GM19240 (cell line): ENCODE data around the gene OTX2.

ENCODE experiments used
- DNase-seq: peaks from one replicate; pipeline ENCODE4 v3.0.0; 2011; ENCODE audit warnings: low spot score; ENCODE audit not compliant: insufficient read length

OTX2 gene

DNA sequence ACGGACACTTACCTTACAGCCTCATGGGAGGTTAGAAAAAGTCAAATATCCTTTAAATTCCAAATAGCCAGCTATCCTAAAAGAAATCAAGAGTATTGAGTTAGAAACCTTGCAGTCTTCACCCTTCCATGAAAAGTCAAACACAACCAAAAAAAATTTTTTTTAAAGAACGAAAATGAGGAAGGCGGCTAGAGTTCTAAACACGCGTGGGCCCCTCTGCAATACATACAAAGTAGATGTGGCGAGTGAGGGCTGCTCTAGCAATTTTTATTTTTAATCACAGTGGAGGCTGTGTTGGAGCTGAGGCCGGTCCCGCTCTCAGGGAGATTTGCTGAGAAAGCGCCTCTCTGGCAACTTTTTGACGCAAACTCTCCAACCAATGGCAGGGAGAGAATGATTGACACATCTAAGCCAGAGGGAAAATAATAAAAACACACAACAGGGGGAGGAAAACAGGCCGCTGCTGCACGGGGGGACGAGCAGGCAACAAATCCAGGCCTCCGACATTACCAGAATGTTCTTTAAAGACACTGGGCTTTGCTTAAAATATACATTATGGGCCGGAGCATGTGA lies at the start of gene OTX2:
TSS of gene OTX2 (minus strand) at position 333 of the 573 bp plus-strand sequence. CDS start 5,023 bp downstream, outside the sequence.
- DNase-seq = no peak

DNA sequence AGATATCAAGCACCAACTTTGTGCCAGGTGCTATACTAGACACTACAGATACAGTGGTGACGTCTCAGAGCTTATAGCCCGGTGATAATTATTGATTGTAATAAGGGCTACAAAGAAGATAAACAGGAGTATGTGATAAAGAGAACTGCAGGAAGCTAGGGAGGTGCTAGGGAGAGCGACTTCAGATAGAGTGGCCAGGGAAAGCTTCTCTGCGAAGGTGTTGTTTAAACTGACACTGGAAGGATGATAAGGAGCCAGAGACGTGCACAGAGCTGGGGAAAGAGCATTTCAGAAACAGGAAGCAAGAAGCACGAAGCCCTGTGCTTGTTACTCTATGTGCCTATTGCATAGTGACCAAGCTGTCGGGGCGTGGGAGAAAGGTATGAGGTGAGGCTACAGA lies 48.1 kb upstream of the OTX2 start:
- DNase-seq = no peak

DNA sequence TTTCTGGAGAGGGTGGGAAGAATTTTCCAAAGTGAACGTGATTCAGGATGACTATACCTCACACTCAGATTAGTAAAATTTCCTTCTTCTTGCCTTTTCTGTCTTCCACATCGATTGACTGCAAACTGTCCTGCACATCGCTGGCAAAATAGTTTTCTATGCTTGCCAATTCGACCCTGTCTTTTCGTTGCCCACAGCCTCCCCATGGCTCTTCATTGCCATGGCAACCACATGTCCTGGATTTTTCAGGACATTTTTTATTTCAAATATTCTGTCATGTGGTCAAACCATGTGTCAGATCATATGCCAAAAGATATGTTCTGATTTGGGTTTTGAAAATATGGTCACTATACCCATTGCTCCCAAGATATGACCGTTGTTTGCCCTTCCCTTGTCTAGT lies 46.9 kb upstream of the OTX2 start:
- DNase-seq = no peak

DNA sequence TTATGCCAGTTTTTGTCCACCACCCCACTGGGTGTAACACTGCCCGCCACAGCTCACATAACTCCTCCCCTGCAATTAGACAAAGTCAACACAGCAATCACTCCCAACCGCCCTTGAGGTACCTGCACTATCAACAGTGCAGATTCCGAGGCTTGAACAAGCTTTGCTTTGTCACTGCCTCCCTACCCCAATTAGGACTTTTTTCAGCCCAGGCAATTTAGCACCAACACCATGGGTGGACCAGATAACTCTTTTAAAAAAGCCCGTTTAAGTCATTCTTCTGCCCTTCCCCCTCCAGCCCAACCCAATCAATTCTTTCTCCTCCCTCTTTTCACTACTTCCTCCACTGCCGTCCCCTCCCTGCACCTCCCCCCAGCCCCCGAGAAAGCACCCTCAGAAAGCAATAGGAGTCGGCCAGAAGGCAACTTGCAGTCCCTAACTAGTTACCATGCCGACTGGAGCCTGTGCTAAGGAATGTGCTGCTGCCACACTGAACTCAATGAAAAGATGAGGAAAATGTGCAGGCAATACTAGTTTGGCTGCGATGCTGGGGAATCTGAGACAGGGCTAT lies 45.7 kb upstream of the OTX2 start:
- DNase-seq = no peak

DNA sequence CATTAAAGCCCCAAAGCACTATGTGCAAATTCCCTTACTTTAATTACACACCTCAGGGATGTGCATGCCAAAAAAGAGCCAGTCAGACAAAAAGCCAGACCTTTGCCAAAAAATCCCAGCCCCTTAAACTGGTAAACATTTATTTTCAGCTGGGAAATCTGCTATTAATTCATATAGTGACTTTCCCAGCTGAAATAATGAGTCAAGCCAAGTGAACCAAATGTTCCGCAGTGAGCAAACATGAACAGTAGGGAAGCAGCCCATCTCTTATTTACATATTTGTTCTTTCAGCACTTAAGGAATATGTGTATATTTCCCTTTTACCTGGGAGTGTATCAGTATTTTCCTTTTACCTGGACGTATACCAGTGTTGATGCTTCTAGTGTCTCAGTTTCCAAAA lies 44.0 kb upstream of the OTX2 start:
- DNase-seq = no peak

DNA sequence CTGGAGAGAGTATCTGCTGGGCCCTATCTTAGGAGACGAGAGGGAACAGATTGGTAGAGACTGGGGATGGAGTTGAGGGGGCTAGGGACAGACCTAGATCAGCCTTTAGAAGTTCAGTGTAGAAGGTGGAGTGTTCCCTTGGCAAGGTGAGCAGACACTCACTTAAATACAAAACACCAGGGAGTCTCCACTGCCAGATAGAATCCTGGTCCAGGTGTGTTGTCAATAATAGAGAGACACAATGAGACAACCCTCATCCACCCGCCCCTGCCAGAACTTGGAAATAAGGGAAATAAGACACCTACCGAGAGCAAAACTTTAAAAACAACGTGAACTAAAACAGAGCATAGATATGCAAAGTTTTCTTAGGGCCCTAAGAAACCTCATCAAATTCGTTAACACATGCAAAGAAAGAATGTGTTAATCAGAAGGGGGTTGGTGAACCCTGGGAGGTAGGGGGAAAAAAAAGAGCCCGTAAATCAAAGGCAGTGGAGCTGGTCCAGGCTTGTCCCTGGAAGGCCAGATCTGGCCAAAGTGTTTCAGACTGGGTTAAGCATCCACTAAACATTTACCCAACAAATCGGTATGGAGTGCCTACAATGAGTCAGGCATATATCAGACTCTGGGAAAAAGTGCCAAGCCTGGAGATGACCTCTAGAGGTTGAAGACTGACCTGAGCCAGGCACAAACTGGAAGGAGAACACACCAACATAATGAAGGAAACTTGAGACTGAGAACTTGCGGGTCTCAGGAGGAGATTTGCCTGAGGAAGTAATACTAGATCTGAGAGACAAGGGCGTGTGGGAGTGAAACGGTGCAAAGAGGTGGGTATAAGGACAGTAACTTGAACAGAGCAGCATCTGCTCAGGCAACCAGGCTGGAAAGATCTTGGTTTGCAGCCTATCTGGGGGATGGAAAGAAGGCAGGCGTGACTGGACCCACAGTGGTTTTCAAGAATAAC lies 37.0 kb upstream of the OTX2 start:
- no peak for DNase-seq

DNA sequence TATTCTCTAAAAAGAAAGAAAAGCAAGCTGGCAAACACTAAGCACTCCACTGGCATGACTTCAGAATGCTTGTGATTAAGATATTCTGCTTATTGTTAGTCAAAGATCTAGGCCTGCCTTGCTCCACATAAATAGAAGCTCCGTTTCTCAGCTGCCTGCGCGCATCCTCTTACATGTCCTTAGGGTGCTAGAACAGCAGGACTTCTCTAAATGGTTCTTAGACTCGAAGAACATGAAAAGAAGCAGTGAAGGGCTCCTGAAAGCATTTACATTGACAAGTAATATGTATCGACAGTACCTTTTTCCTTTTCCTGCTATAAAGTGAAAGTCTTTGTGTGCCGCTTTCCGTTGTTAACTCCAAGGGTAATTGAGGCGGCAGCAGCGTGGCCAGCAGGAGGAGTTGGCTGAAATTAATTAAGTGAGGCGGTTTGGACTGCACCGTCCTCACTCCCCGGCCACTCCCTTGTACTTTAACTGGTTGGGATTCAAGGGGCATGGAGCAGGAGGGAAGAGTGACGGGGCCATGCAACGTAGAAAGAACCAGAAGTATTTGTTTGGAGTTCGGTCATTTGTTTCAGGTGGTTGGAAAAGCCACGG lies 34.2 kb upstream of the OTX2 start:
- no peak for DNase-seq

DNA sequence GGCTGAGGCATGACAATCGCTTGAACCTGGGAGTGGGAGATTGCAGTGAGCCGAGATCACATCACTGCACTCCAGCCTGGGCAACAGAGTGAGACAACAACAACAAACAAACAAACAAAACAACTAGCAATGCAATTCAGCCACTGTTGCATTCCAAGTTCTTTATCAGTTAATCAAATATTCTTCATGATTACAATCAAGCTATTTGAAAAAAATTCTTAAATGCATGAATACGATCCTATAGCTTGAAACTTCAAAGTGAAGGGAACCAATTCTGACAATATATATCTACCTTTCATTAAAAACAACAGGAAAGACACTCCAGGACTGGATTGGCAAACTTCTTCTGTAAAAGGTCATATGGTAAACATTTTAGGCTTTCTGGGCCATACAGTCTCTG lies 31.3 kb upstream of the OTX2 start:
- no peak for DNase-seq

DNA sequence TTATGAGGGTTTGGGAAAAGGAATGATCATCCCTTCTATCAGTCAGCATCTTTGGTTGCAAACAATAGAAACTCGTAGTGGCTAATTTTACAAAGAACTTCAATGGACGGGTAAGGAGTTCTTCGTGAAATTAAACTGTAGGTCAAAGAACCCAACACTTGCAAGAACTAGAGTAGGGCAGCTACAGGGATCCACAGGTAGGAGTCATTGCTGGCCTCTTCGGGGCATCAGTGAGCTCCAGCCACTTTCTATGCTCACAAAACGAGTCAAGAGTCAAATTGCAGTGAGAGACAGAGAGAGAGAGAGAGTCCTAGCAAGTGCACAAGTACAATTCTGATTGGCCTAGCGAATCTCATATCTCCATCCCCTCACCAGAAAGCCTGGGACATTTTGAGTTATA lies 29.9 kb upstream of the OTX2 start:
- DNase-seq = no peak

DNA sequence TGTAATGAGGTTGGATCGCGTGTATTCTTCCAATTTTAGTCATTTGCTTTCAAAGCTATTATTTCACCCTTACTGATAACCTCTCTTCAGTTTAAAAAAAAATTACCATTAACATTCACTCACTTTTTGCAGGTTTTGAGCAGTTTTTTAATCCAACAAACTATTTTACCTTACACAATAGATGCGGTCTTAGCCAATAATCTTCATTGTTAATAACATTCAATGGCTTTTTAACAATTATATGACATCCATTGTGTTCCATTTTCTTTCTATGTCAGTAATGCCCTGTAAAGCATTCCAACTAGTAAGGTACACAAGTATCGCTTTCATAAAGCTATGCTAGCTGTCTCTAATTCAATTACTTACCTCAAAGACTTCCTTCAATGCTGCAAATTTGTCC lies 18.9 kb upstream of the OTX2 start:
- no peak for DNase-seq

DNA sequence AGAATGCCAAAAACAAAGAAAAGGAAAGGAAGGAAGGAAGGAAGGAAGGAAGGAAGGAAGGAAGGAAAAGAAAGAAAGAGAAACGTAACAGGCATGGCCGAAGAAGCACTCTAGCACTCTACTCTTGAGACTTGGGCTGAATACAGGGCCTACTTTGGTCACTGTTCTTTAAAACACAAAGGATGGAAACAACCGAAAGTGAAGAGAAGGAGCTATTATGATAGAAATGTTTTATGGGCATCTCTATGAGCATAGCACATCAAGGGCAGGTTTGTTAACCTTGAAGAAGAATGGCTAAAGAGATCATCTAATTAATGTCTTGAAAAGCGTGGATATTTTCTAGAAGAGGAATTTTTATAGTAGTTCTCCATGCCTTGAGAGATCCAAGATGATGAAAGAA lies 15.9 kb upstream of the OTX2 start:
- no peak for DNase-seq

DNA sequence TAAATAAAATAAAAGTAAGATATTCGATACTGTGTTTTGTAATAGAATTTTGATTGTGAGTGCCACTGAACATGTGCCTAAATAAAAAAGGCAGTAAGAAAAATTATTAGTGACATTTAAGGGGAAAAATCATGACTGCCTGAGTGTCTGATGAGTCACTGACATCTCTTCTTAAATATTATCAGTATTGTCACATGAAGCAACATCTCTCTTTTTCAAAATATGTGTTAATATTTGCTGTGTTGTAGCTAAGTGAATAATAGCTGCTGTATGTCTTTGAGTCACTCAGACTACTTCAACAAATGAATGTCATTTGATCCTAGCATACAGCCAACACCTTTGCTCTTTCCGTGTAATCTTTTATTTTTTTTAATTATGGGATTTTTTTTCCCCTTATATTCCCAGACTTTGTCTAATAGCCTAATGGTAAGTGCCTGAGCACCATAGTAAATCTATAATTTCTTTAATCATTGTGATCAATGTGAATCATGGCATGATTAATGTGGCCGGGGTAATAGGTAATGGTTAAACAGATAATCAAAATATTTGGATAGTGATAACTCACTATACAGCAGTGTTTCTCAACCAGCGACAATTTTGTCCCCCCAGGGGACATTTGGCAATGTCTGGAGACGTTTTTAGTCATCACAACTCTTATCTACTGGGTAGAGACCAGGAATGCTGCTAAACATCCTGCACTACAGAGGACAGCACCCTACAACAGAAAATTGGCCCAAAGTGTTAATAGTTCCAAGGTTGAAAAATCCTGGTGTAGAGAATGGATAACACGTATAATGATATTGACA lies 11.7 kb upstream of the OTX2 start:
- no peak for DNase-seq

DNA sequence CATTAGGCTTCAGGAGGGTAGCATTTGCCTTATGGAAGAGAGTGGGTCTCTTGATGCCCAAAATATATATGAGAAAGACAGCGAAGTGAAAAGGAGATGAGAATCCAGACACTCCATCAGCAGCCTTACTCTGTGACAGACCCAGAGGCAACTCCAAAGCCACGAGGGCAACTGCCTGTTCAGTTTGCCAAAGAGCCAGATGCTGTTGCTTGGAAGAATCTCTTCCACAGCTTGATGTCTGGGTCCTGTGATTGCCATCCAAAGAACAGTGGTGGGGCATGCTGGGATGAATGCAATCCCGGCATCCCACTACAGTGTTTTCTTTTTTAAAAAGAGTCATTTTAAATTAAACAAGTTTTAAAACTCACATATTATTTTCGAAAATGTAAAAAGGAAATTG lies 10.9 kb upstream of the OTX2 start:
- DNase-seq = no peak

DNA sequence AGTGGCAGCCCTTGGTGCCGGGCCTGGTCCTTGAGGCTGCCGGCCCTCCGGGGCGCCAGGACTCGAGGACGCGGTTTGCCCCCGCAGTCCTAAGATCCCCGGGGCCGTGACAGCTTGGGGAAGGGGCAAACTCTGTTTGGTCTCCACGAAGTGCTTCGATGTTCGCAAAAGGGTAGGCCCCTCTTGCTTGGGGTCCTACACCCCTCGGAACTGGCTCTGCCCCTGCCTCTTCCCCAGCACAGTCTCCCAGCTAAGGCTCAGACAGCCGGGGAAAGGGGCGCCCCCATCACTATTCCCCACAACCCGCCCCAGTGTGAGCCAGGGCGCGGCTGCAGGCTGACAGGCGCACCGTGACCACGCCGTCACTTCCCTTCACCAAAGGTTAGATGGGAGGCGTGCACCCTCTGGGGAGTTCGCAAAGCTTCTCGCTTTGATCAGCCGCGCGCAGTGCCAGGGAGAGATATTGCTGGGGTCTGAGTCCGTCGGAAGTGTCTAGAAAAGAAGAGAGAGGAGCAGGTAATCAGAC lies 7.2 kb upstream of the OTX2 start:
- no peak for DNase-seq

DNA sequence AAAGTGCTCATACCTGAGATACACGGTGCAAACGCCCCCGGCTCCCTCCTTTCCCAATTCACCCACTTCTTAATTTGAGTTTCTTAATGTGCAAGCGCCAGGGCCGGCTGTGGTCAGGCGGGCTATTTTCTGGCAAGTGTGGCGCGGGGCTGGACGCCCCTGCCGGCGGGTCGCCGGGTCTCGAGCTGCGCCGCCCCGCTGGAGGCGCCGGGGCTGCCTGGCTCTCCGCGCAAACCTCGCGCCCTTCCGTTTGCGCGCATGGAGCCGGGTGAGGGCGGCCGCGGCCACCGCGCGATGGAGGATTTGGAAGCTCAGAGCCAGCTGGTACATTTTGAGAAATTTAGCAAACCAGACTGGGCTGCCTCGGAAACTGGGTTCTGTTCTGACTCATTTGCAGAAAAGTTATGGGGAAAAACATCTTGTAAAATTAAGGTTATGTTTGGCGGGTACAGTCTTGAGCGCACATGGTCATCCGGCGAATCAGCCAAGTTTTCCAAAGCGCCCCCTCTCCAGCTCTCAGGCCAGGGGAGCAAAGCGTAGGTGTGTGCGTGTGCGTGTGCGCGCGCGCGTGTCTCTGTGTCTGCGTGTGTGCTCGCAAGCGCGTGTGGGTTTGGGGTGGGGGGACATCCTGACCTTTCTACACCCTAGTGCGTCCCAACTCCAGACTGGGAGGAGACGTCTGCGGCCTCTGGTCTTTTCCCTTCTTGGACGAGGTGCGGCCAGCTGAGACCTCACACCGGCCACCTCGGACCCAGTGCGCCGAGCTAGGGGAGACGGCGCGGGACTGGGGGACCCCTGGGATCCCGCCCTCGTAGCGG lies 6.5 kb upstream of the OTX2 start:
- no peak for DNase-seq

DNA sequence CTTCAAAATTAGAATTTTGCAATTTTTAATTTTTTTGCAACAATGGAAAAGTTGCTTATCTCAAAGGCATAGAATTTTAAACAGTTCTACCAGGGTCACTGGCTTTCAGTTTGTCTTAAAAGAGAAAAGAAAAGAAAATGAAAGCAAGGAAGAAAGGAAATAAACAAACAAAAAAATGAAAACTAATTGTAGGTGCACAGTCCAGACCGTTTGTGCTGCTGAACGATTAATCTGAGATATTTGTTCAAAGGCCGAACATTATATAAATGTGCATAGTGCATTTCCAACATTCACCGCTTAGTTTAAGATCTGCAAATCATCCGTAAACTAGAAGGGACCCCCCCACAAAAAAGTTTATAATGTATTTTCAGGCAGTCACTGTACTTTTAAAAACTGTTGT lies 5.5 kb upstream of the OTX2 start:
- no peak for DNase-seq

DNA sequence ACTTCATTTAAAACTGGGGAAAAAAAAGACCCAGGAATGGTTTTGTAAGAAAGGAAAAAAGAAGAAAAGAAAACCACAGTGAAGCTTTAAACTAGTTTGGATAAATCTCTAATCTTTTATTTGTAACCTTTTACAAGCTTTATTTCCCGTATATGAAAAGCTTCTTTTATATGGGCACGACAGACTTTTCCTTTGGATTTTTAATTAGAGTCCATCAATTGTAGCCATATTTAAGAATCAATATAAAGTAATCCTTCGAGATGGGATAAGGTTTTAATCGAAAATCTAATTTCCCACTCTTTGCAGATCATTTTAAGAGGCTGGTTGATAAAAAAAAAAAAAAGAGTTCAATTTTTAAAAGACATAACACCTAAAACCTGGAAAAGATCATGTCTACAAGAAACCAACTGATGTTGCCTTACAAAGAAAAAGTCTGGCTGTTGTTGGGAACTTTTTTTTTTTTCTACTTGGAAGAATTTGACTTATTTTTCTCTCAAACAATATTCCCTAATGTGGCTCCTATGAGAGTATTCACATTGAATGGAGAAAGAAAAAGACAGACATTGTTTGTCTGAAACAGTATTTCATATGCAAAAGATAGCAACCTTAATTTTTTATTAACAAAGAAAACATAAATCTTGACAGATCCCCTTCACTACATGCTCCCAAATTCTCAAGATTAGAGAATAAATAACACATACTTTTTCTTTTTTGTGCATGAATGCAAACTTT lies 4.9 kb upstream of the OTX2 start:
- DNase-seq = no peak

DNA sequence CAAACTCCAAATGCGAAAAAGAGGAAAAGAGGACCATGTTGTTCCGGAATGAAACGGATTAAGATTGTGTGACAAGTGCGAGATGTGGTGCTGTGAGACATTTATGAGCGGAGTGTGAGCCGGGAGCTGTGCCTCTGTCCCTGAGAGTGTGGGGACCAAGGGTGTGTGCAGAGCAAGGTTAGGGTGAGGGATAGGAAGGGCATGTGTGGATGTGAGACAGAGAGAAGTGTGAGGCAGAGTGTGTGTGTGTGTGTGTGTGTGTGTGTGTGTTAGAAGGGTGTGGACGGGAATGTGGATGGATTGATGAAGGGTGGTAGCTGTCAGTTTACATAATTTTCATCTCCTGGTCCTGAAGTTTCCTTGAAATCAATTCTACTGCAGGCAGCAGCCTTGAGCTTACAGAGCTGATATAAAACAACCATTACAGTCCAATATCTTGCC lies 4.3 kb upstream of the OTX2 start:
- DNase-seq = no peak

DNA sequence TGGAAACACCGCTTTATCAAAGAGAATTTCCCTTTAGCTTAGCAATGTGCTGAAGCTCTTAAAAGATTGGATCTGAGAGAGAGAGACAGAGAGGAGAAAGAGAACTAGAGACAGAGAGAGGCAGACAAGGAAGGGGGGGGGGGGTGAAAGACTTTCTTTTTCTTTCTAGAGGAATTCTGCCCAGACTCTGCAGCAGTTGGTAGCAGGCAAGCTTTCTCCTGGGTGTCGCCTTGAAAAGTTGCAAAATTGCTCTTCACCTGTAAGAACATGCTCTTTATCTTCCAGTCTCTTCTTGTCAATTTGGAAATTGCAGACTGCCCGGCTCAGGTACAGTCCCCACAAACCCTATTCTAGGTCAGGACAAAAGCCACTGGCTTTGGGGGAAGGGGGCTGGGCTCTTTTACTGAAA lies 2.9 kb upstream of the OTX2 start:
- DNase-seq = no peak
